Activated CD8-positive, alpha-beta memory T cell treated with anti-CD3 and anti-CD28 coated beads for 48 hours (primary cell): ENCODE results near the gene ITGA11.

Experiments used
- DNase-seq, 3 experiments: peaks; one replicate each; pipeline ENCODE4 v3.0.0-alpha.2; 2020; ENCODE audit warnings: low read depth in 2 of 3, low spot score in 2 of 3

Gene ITGA11, protein sequence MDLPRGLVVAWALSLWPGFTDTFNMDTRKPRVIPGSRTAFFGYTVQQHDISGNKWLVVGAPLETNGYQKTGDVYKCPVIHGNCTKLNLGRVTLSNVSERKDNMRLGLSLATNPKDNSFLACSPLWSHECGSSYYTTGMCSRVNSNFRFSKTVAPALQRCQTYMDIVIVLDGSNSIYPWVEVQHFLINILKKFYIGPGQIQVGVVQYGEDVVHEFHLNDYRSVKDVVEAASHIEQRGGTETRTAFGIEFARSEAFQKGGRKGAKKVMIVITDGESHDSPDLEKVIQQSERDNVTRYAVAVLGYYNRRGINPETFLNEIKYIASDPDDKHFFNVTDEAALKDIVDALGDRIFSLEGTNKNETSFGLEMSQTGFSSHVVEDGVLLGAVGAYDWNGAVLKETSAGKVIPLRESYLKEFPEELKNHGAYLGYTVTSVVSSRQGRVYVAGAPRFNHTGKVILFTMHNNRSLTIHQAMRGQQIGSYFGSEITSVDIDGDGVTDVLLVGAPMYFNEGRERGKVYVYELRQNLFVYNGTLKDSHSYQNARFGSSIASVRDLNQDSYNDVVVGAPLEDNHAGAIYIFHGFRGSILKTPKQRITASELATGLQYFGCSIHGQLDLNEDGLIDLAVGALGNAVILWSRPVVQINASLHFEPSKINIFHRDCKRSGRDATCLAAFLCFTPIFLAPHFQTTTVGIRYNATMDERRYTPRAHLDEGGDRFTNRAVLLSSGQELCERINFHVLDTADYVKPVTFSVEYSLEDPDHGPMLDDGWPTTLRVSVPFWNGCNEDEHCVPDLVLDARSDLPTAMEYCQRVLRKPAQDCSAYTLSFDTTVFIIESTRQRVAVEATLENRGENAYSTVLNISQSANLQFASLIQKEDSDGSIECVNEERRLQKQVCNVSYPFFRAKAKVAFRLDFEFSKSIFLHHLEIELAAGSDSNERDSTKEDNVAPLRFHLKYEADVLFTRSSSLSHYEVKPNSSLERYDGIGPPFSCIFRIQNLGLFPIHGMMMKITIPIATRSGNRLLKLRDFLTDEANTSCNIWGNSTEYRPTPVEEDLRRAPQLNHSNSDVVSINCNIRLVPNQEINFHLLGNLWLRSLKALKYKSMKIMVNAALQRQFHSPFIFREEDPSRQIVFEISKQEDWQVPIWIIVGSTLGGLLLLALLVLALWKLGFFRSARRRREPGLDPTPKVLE

DNA sequence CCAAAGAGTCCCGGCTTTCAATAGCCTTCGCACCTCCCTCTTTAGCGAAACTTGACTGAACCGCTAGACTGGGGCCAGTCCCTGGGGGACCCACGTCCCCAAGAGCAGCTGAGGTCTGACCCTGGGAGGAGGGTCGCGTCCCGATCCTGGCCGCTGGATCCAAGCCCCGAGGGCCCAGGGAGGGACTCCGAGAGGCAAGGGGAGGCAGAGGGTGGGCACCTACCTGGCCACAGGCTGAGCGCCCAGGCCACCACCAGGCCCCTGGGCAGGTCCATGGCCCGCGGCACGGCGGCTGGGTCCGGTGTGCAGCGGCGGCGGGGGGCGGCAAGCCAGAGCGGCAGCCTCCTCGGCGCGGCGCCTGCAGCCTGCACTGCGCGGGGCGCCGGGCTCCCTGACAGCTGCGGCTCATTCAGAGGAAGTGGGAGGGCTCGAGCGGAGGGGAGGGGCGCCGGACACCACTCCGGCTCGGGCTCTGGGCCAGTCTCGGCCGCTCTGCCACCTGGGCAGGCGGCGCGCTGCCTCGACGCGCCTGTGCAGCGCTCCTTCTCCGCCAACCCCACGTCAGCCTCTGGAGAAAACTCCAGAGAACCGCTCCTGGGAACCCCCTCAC is at the start of gene ITGA11:
Gene ITGA11 (minus strand): TSS at position 372 of the 610 bp plus-strand sequence. CDS start 97 bp downstream, at position 275.
- no peak for DNase-seq

DNA sequence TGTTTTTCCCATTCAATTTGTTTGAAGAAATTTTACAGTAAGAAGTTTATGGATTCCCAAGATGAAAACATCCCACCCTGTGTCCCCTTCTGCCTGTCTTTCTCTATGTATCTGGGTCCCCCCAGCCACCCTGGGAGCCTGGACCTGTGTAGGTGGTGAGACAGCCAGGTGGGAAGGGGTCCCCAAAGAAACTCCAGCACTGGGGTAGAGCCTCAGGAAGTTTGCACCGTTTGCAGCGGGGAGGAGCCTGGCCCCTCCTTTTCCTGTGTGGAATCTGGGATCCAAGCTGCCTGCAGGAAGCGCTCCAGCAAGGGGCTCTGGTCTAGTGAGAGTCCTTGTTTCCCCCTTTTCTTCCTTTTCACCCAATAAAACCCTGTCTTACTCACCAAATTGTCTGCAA is 49.4 kb upstream of the ITGA11 start:
- DNase-seq, result no peak

DNA sequence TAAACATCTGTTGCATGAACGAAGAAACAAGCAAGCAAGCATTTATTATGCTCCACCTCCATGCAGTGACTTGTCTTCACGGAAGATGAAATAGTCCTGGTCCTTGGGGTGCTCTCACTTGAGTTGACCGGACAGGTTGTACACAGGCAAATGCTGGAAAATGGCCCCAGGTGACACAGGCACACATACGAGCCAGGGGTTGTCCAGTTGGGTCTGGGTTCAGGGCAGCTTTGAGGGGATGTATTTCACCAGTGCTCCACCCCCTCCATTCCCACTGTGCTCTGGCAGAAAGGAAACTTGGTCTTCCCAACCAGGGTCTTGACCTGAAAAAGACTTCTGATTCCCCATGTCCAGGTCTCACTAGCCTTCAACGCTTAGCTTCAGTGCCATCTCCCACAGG is 48.3 kb upstream of the ITGA11 start:
- no peak for DNase-seq

DNA sequence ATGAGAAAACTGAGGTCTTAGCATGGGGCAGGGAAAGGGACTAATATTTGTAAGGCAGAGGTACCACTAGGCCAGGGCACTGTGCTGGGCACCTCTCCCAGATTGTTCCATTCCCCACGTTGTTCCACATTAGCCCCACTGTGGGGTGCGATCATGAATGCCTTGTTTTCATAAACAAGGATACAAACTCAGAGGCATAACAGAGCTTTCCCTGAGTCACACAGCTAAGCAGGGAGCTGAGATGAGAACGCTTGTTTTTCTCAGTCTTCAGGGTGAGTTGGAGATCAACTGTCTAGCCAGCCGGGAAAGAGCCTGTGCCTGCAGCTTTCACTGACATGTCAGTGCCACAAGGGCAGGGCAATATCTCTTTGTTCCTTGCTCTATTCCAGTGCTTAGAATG is 47.9 kb upstream of the ITGA11 start:
- no peak for DNase-seq

DNA sequence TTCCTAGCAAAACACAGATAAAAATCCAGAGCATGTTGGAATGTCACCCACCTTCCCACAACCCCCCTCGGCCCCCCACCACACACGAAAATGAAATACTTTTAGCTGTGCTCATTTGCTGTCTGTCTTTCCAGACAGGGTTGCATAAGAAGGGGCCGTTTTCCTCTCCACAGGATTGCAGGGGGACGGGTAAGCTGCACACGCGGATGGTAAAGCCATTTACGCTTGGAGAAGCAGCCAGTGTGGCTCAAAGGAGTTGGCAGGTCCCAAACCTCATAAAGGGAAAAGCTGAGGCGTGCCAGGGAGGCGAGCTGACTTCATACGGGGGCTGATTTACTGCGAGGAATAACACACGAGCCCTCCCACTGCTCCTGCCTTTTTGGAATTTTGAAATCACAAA is 47.4 kb upstream of the ITGA11 start:
- no peak for DNase-seq

DNA sequence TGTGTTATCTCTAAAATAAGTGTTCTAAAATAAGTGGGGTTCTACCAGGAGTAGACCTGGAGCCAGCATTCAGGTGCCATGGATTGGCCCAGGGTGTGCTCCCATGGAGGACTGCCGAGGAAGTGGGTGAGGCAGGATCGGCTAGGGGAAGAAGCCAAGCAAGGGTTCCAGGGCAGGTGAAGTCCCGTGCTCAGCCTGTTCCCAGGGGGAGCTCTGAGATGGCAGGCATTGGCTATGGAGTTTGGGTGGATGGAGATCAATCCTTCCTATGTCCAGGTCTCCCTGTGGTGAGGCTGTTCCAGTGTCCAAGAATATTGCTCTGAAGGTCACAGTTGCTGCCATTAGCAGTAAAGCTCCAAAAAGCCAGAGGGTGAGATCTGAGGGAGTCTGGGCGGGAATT is 46.9 kb upstream of the ITGA11 start:
- DNase-seq, result no peak

DNA sequence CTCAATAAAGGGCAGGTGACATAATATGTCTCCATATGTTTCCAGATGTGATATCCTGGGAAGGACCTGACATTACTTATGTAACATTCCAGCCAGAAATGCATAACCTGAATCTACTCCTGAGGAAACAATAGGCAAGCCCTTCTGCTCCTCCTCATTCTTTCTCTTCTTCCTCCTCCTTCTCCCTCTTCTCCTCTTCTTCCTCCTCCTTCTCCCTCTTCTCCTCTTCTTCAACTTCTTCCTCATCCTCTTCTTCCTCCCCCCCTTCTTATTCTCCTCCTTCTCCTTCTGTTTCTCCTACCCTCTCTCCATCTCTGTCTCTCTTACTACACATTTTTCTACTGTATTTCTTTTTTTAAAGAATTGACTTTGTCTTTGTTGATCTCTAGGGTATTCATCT is 43.5 kb upstream of the ITGA11 start:
- DNase-seq, result no peak

DNA sequence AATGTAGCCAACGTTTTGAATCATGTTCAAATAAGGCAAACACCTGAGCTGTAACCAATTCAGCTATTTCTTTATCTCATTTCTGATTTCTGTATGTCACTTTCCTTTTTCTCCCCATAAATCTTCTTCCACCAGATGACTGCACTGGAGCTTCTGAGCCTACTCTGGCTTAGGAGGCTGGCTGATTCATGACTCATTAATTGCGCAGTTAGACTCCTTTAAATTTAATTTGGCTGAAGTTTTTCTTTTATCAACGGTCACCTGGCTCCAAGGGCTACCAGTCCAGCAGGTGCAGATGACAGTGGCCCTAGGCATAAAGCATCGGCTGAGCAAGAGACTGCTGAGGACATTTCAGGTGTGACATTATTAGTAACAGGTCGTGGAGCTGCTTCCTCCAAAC is 39.6 kb upstream of the ITGA11 start:
- DNase-seq, result no peak

DNA sequence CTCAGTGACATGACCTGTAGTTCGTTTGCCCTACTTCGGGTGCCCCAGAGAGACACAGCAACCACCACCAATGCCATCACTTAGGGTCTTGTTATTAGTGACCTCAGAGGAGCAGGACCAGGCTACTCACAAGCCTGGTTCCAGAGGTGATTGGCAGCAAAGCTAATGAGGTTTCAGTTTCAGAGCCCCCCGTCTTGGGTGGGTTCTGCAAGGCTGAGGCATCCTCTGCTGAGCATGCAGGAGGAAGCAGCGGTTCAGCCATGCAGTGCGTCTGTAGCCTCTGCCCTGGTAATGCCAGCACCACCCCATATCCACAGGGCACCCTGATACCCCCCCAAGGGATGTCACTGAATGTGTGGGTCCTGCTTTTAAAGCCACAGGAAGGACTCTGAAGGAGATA is 39.0 kb upstream of the ITGA11 start:
- no peak for DNase-seq

DNA sequence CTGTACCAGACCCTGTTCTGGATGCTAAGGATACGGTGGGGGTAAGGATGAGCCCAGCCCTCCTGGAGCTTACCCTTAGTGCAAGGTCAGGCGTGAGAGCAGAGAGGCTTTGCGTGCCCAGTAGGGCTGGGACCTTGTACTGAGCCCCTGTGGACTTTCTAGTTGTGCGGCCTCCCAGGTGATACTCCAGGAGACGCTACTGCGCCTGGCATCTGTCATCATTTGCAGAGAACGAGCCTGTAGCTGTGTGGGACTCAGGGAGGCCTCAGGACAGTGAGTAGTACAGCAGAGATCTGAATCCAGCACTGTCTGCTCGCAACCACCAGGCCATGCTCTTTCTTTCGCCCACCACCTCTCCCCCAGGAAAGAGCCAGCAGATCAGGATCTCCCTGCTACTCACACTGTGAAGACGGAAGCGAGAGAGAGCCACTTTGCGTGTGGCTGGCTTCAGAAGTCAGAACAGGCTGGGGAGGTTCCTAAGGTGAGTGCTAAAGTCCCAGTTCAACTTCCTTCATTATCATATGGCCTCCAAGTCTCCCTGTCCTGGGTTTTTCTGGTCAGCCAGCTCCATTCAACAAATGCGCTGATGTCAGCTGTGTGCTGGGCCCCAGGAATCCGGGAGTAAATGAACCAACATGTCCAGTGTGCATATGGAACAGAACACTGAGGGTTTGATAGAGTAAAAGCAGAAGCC is 38.2 kb upstream of the ITGA11 start:
- DNase-seq, result no peak

DNA sequence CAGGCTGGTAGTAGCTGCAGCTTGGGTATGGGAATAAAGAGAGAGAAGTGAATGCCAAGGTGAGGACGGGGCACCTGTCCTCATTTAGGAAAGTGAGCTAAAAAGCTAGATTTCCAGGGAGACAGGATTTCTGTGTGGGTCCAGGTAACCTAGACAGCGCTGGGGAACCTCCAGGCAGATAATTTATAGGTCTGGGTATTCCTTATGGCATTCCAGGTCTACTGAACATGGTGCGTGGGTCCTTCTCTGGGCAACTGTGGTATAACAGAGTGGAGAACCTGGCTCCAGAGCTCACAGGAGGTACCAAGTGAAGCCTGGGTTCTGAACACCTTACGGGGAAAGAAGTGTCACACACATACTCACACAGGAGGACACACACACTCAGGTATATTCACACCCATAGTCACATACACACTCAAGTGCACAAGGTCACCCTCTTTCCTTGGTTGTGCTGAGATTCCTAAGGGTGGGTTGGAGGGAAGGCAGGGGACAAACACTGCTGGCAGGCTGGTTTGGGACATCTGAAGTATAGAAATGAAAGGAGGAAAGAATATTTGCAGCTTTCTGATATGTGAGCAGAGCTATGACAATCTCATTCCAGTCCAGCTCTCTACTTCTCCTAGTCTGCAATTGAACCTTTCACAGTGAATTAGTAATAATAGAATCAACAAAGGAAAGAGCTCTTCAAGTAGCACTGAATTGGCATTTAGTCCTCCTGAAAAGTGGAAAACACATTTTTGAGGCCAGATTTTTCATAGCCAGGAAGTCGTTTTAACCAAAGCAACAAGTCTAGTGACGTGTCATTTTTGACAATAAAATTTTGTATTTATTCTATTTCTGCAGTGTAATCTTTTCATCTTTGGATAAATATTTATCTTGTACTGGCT is 37.4 kb upstream of the ITGA11 start:
- DNase-seq, result no peak

DNA sequence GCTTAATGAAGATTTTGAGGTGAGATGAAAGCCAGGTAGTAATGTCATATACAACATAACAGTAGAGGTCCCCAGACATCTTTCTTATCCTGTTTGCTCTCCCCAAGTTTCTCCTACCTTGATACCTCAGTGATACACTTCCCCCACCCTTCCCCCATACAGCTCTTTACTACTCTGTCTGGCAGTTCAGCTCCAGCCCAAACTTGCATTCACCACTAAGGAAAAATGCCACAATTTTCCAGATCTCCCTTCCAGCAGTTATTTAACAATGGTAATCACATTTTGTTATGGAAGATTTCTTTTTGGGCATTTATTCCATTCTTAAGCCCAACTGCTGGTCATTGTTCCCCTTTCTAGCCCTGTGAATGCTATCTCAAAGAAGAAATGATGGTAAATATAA is 34.9 kb upstream of the ITGA11 start:
- no peak for DNase-seq

DNA sequence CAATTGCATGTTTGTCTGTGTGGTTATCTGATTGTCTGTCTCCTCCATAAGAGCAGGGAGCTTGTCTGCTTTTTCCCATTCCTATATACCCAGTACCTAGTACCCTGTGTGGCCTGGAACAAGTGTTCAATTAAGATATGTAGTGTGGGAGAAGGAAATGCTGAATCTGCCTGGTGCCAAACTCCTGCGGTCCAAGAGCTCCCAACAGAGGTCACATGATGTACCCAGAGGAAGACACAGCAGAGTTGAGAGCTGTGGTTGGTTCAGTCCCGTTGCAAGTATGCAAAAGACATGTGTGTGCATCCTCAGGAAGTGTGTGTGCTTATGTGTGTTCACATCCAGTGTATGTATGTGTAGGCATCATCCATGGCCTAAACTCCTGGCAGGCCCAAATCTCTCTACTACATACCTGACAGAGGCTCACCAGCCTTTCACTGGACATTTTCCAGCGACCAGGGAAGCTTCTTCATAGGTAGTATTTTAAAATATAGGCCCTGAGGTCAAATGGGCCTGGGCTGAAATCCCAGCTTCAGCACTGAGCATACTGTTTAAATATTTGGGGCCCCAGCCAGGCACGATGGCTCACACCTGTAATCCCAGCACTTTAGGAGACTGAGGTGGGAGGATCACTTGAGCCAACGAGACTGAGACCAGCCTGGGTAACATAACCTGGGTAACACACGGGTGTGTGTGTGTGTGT is 34.0 kb upstream of the ITGA11 start:
- no peak for DNase-seq

DNA sequence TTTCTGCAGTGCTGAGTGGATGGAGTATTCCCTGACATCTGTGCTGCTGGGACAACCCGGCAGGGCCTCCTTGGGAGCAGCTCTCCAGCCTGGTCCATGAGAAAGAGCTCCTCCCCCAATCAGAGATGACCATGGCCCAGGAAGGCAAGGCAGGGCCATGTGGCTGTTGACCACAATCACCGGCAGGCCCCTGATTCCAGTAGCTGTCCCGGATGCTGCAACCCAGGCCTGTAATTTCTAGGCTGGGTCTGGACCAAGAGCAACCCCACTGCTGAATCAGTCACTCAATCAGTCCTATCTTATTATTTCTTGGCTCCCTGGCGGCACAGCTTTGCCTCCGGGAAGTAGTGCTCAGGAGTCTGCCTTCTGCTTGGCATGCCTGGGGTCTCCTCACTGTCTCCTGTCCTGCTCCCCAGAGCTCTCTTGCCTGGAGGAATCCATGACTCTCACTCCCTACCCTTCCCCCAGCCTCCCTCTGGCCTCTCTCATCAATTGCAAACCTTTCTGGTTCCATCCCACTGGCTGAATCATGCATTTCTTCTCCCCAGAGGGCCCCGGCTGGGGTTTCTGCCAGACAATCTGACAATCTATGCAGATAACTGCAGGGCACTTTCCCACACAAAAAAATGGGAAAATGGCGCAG is 32.6 kb upstream of the ITGA11 start:
- no peak for DNase-seq

DNA sequence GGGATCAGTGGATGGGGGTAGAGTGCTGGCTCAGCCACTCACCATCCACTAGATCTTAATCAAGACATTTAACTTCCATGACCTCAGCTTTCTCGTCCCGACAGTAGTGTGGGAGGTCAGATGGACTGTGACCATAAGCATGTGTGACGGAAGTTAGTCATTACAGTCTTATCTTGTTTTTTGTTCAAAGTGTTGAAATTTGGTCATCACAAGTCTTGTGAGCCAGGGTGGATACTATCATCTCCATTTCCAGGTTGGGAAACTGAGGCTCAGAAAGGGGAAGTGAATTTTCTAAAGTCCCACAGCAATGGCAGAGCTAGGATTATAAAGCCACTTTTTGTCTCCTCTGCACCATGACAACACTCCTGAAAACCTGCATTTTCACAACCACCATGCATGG is 32.0 kb upstream of the ITGA11 start:
- DNase-seq, result no peak

DNA sequence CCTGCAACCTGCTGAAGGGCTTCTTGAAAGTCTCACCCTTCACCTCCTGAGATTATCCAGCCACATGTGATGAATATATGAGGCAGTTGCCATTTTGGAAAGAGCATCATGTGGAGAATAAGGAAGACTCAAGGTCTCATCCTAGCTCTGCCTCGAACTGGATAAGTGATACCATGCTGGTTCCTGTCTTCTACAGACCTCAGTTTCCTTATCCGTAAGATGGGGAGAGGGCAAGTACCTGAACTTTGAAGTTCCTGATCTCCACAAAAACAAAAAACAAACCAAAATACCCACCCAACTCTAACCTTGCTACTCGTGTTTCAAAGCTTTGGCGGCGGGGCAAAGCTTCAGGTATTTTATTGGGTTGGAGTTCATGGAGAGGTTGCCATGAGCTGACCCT is 31.5 kb upstream of the ITGA11 start:
- DNase-seq, result no peak

DNA sequence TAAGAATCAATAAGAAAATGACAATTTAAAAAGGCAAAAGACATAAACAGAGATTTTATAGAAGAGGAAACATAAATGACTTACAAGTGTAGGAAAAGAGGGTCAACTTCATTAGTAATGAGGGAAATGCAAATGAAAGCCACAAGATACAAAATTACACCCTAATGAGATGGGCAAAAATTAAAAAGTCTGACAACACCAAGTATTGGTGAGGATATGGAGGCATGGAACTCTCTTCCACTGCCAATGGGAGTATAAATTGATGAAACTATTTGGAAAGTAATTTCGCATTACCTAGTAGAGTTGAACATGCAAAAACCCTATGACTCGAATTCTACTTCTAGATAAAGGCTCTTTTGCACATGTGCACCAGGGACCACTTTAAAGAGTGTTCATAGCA is 28.2 kb upstream of the ITGA11 start:
- no peak for DNase-seq

DNA sequence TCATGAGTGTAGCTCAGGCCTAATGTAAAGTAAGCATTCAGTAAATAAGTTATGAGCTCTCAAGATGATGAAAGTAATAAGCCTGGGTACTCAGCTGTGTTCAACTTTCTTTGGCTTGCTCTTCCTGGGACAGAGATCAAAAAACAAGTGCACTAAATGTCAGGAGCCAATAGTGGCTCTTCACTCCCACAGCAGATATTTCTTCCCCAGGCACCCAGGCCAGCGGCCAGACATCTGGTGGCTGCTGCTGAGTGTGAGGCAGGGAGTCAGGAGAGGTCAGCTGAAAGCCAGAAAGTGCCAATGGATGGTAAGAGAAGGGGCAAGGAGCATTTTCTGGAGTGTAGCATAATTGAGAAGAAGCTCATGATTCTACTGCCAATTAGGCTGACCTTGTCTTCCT is 18.2 kb upstream of the ITGA11 start:
- no peak for DNase-seq

DNA sequence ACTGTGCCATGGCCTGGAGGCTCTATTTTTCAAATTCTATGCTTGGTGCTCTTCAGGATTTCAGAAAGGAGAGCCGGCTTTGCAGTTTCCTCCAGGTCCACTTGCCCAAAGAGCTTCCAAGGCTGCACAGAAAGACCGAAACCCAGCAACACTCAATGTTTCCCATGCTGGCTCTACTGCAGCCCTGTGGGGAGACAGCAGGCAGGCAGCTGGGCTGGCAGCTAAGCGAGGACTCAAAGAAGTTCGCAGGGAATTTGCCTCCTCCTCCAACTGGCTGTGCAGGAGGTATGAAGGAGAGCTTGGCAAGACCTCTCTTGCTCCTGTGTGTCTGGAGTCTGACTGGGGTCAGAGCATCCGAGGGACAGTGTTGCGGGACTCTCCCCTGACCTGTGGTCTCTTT is 17.4 kb upstream of the ITGA11 start:
- no peak for DNase-seq
